Colon (tissue), 2 donors: ENCODE measurements around the gene RAVER2.
"Not testable (repeated sequence)": the region's sequence is repeated elsewhere in the genome, so short reads cannot be mapped to it uniquely, and the experiment has no call there.

Experiments
- FAIRE-seq: peaks from 2 replicates; lab custom pipeline; 2012; peaks lifted over from hg19 to GRCh38; lab: Jason Lieb, UNC
- donor health status: control.
- donor health status: control.

Gene RAVER2

GRCh38 chr1:64811131-64811530, 66.3 kb downstream of the RAVER2 start:
- FAIRE-seq = no peak

DNA sequence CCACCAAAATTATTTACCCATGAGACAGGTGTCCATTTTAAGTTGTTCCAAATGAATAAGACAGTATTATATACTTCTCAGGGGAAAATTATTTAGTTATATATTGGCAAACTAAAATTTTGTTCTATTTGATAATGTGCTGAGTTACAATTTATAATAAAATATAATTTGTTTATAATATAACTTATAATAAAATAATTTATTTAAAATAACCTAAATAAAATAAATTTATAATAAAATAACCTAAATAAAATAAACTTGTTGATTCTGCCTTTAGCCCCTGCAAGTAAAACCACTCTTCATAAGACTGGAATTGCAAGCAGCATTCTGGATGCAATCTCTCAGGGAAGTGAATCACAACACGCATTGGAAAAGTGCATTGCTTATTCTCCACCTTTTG, 69.6 kb downstream of the RAVER2 start:
- peak; percentile 41 for FAIRE-seq

DNA sequence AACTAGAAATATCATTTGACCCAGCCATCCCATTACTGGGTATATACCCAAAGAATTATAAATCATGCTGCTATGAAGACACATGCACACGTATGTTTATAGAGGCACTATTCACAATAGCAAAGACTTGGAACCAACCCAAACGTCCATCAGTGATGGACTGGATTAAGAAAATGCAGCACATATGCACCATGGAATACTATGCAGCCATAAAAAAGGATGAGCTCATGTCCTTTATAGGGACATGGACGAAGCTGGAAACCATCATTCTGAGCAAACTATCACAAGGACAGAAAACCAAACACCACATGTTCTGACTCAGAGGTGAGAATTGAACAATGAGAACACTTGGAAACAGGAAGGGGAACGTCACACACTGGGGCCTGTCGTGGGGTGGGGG, 72.5 kb downstream of the RAVER2 start:
- not testable (repeated sequence) for FAIRE-seq

GRCh38 chr1:64820572-64820971, 75.7 kb downstream of the RAVER2 start:
- not testable (repeated sequence) for FAIRE-seq

DNA sequence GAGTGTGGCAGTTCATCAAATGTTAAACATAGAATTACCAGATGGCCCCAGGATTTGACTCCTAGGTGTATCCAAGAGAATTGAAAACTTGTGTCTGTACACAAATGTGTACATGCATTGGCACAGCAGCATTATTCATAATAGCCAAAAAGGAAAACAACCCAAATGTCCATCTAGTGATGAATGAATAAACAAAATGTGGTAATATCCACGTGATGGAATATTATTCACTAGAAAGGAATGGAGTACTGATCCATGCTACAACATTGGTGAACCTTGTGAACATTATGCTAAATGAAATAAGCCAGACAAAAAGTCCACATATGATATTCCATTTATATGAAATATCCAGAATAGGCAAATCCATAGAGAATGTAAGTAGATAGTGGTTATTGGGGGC, 77.7 kb downstream of the RAVER2 start:
- FAIRE-seq = no peak

GRCh38 chr1:64823691-64824476, 79.0 kb downstream of the RAVER2 start:
- peak; percentile 41 for FAIRE-seq

GRCh38 chr1:64826991-64827390, 82.1 kb downstream of the RAVER2 start:
- no peak for FAIRE-seq

- no peak for FAIRE-seq
Measured at GRCh38 chr1:64828829-64829228, 84.0 kb downstream of the RAVER2 start.

DNA sequence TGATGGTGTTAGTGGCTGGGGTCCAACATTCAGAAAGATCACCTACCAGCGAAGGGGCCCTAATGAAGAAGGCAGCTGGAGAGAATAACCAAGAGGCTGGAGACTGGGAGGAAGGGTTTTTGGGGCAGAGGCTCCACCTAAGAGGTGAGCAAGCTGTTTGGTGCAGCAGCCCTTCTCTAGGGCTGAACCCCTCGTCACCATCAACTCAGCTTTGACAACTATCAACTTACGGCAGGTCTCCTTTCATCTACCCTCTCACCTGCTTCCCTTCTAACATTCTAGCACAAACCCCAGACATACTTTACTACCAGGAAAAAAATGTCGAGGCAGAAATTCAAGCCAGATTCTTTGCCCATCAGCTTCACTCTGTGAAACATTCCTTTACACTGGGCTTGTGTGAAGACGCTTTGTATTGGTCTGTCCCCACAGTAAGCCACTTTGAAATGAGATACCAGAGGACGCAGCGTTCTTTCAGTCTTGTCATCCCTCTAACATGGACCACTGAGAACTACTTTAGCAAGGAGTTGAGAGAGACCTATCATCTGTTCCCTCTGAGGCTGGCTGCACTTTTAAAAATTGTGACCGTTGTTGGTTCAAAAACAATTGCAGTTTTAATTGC, 84.6 kb downstream of the RAVER2 start:
- FAIRE-seq = no peak

DNA sequence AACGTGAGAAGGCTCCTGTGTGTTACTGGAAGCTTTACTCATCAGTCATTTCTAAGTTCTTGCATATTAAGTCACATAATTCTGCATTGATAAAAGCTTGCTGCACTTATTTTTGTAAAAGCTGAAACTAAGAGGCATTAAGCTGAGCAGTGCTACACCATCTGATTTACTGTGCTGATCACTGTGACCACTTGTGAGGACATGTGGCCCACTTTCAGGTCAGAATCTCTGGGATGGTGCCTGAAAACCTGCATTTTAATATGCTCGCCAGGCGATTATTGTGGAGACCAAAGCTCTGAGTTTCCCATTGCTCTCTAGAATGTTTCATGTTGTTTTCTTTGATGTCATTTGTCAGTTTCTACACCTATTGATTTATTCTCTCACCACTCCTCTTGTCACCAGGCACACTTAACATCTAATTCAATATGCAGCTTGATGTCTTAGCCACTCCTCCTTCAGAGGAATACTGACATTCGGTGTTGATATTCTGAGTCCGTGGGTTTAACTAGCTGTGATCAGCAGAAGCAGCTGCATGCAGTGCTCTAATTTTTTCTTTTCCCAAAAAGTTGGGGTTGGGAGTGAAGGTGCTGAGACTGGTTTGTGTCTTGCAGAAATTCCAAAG, 85.3 kb downstream of the RAVER2 start:
- no peak for FAIRE-seq

DNA sequence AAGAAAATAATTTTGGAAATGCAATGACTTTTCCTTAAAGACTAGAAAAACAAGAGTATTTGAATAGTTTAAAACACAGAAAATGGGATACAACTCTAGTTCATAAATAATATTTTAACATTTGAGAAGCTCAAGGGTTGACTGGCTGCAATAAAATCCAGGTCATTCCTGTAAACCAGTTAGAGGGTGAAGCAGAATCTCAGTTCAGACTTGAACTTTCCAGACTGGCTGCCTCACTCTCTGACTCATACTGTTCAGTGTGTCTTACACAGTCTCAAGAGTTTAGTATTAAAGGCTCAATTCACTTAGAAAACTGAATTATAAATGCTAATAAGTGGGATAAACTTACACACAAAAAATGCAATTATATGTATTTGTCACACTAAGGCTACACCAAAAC, 89.9 kb downstream of the RAVER2 start:
- no peak for FAIRE-seq

- FAIRE-seq = no peak
Measured at GRCh38 chr1:64836802-64837201, 91.9 kb downstream of the RAVER2 start.

DNA sequence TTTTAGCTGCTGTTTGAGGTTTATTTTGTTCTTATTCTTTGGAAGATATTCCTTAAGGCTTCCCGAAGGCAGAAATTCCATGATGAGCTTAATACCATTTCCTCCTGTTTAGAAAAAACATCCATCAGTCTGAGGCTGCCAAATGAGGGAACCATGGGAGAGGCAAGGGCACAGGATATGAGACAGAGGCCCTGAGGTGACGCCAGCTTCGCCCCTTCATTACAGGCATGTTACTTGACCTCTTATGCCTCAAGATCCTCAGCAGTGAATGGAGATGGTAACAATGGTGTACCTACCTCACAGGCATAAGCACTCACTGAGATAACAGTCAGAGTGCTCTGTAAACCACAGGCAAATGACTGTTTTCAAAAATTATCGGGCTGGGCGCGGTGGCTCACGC, 93.6 kb downstream of the RAVER2 start:
- FAIRE-seq = no peak

DNA sequence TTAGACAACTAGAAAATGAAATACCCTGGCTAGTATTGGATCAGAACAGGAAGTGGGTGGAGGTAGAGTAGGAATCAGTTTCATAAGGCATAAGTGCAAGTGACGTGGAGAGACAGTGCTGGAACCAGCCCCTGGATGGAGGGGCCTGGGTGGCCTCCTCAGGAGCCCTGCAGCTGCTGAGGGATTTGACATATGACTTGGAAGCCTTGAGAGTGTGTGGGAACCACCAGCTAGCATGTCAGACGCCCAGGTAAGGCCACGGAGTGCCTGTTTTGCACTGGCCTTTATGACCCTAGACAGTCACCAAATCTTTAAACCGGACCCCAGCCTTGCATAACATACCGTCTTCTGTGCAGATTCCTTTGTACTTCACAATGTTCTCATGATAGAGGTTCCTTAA, 94.4 kb downstream of the RAVER2 start:
- FAIRE-seq = no peak

GRCh38 chr1:64839732-64840405, 95.0 kb downstream of the RAVER2 start:
- no peak for FAIRE-seq

GRCh38 chr1:64841330-64842065, 96.6 kb downstream of the RAVER2 start:
- FAIRE-seq = no peak

GRCh38 chr1:64842224-64842623, 97.3 kb downstream of the RAVER2 start:
- FAIRE-seq = no peak

- FAIRE-seq = no peak
Measured at GRCh38 chr1:64843675-64844074, 98.8 kb downstream of the RAVER2 start.

- no peak for FAIRE-seq
Measured at GRCh38 chr1:64844175-64844574, 99.3 kb downstream of the RAVER2 start.

DNA sequence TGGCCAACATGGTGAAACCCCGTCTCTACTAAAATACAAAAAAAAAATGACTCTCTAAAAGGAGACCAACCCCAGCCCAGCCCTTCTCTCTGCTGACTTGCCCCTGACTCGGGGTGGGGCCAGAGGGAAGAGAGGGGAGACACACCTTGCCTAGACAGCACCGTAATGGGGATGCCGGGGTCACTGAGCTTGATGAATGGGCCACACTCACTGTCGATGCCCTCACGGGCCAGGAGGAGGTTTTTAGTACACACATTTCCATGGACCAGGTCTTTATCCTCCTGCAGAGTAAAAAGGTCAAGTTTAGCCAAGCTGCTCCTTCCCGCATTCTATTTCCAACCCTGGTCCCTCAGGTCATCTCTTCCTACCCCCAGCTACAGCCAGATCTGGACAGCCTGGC, 99.7 kb downstream of the RAVER2 start:
- FAIRE-seq = no peak

DNA sequence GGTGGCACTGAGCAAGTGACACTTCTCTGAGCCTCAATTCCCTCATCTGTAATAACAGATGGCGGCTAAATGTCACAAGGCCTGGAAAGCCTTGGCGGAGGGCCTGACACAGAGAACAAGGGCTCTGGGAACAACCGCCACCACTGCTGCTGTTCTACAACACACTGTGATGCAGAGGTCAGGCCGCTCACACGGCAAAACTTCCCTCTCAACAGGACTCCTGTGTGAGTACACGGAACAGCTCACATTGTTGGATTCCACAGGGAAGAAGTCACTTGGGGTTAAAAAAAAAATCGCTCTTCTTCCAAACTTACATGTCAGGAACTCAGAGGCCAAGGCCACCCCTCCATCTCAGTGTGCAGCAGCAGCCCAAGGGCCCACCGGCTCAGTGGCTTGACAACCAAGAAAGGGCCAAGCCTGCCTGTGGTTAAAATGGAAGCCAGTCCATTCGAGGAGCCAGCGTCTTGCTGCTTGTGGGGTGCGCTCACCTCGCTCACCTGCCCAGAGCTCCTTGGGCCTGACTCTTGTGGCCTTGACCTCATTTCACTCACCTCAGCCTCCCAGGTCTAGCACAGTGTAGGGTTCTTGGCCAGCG, 101.1 kb downstream of the RAVER2 start:
- FAIRE-seq = no peak
